ENCODE results near the gene STAM.

DNA sequence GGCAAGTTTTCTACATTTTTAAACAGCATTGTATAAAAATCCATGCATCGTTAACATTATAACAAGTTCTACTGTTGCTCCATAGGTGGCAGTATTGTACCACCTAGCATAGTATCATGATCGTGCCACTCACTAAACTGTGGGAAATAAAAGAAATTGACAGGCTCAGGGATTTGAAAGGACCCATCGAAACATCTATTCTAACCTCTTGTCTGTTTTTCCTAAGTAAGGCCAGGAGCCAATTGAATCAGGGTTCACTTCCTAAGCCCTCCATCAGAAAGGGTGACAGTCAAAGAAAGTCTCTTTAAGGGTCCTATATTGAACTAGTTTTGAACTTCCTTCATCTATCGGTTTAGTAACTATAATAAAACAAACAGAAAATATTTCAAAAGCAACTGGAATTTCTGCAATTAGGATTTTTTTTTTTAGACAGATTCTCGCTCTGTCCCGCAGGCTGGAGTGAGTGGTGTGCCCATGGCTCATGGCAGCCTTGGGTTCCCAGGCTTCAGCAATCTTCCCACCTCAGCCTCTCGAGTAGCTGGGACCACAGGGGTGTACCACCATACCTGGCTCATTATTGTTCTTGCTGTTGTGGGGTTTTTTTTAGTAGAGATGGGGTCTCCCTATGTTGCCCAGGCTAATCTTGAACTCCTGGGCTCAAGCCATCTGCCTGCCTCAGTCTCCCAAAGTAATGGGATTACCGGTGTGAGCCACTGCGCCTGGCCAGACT, 36.2 kb upstream of the STAM start:
- TF ChIP-seq, protein P1, sequence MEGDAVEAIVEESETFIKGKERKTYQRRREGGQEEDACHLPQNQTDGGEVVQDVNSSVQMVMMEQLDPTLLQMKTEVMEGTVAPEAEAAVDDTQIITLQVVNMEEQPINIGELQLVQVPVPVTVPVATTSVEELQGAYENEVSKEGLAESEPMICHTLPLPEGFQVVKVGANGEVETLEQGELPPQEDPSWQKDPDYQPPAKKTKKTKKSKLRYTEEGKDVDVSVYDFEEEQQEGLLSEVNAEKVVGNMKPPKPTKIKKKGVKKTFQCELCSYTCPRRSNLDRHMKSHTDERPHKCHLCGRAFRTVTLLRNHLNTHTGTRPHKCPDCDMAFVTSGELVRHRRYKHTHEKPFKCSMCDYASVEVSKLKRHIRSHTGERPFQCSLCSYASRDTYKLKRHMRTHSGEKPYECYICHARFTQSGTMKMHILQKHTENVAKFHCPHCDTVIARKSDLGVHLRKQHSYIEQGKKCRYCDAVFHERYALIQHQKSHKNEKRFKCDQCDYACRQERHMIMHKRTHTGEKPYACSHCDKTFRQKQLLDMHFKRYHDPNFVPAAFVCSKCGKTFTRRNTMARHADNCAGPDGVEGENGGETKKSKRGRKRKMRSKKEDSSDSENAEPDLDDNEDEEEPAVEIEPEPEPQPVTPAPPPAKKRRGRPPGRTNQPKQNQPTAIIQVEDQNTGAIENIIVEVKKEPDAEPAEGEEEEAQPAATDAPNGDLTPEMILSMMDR (IDR thresholded peaks at IDR 0.05), result peak; percentile 72 to 87 (median 78)
- no peak for TF ChIP-seq POLR2AphosphoS5 (IDR thresholded peaks at IDR 0.05)
- TF ChIP-seq POLR2A (IDR thresholded peaks at IDR 0.05), result no peak
